Mesodermal cell (in vitro differentiated cells): ENCODE data around the gene SPIB.
"Not testable (repeated sequence)": the region's sequence is repeated elsewhere in the genome, so short reads cannot be mapped to it uniquely, and the experiment has no call there.

Experiments
- H3K27ac ChIP-seq: 2 replicates; pipeline ENCODE4 v1.7.0; 2013; ENCODE audit warnings: mild to moderate bottlenecking, low read depth, low read length, moderate library complexity; ENCODE audit not compliant: severe bottlenecking
- H3K36me3 ChIP-seq: 2 replicates; pipeline ENCODE4 v1.7.1; 2013; ENCODE audit warnings: mild to moderate bottlenecking, low read length, moderate library complexity; ENCODE audit not compliant: control insufficient read depth, insufficient read depth
- H3K4me1 ChIP-seq: one replicate; pipeline ENCODE4 v1.7.1; 2013; ENCODE audit warnings: mild to moderate bottlenecking, low read length; ENCODE audit not compliant: insufficient read depth, control insufficient read depth, poor library complexity, severe bottlenecking
- H3K4me3 ChIP-seq: 2 replicates; pipeline ENCODE4 v1.7.0; 2013; ENCODE audit warnings: low read length, control low read depth, mild to moderate bottlenecking; ENCODE audit not compliant: insufficient read depth, poor library complexity, severe bottlenecking; ENCODE audit errors: extremely low read depth
- H3K9me3 ChIP-seq: 2 replicates; pipeline ENCODE4 v1.7.1; 2013; ENCODE audit warnings: mild to moderate bottlenecking, low read length, moderate library complexity; ENCODE audit not compliant: control insufficient read depth
- WGBS, 2 experiments: methylation state at CpG; one replicate each; pipeline ENCODE4 v1.1.5; 2013; ENCODE audit warnings: missing lambda C conversion rate in 2 of 2; ENCODE audit not compliant: insufficient coverage in 2 of 2; 5-methylcytosine and 5-hydroxymethylcytosine counted together

The SPIB gene

DNA sequence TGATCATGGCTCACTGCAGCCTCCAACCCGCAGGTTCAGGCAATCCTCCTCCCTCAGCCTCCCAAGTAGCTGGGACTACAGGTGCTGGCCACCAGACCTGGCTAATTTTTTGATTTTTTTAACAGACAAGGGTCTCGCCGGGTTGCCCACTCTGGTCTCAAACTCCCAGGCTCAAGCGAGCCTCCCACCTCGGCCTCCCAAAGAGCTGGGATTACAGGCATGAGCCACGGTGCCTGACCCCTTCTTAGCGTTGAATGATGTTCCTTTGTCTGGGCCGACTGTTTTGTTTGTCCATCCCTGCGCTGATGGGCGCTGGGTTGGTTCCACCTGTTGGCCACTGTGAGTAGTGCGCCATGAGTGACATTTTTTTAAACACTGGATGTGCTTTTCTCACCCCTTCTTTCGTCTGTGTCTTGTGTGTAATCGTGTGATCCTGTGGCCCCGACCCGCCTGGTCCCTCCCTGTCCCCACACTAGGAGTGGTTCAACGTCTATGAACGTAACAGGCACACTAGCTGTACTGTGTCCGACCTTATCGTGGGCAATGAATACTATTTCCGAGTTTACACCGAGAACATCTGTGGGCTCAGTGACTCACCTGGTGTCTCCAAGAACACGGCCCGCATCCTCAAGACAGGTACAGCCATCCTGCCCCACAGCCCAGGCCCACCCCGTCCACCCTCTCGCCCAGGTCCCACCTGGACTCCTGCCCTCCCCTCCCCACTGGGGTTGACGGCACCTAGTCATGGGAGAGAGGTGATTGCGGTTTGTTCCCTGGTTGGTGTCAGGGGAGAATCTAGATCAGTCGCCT, 42.5 kb downstream of the SPIB start:
- Histone ChIP-seq H3K36me3 (no peaks in the 10 kb centered on the region), H3K4me1 (no peaks in the 10 kb centered on the region), H3K27ac (no peak overlapping the region), H3K9me3 (no peaks in the 10 kb centered on the region), H3K4me3 (no peak overlapping the region)
- 33 to 38% methylated on average over 22 to 23 of the region's 28 CpGs for WGBS, 2 experiments

DNA sequence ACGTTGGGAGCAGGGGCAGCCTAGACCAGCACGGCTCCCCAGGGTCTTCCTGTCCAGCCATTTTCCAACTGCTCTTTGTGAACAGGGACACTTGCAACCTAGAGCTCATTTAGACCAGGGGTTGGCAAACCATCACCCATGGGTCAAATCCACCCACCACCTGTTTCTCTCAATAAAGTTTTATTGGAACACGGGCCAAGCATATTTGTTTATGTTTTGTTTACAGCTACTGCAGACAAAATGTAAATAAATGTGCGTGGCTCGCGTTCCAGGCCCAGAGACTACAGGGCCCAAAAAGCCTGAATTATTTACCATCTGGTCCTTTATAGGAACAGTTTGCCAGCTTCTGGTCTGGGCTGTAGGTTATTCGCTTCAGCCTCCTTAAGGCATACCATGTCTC, 44.2 kb downstream of the SPIB start:
- Histone ChIP-seq H3K27ac (no peak overlapping the region), H3K9me3 (no peaks in the 10 kb centered on the region), H3K36me3 (no peaks in the 10 kb centered on the region), H3K4me3 (no peak overlapping the region), H3K4me1 (no peaks in the 10 kb centered on the region)
- 88% methylated on average over 6 to 7 of the region's 7 CpGs for WGBS, 2 experiments

DNA sequence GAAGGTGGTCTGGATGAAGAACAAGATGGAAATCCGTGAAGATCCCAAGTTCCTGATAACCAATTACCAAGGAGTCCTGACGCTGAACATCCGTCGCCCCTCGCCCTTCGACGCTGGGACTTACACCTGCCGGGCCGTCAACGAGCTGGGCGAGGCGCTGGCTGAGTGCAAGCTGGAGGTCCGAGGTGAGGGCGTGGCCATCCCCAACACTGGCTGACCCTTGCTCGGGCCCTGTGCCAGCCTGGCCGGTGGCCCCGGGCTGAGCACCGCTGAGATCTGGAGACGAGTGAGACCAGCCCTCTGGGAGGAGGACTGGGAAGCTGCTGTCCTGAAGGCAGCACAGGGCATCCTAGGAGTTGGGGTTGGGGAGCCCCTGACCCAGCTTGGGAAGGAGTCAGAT, 45.6 kb downstream of the SPIB start:
- 89 to 92% methylated on average over 18 to 19 of the region's 19 CpGs for WGBS, 2 experiments
- Histone ChIP-seq H3K4me3 (no peak overlapping the region), H3K4me1 (no peaks in the 10 kb centered on the region), H3K36me3 (no peaks in the 10 kb centered on the region), H3K9me3 (no peaks in the 10 kb centered on the region), H3K27ac (no peak overlapping the region)

DNA sequence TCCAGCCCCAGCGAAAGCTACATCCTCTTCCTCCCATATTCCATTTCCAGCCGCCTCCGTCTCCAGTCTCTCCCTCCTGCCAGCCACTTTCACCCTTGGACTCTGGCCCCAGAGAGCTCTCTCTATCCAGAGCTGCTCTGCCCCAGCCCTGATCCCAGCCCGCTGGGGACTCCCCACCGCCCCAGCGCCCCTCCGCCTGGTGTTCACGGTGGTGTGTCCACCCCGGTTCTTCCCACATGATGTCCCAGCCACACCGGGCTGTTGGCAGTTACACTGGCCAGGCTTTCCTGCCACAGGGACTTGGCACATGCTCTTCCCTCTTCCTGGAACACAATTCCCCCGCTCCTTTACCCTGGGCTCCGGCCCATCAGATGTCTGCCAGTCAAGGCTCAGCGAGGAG, 46.3 kb downstream of the SPIB start:
- Histone ChIP-seq H3K4me3 (no peak overlapping the region), H3K9me3 (no peaks in the 10 kb centered on the region), H3K4me1 (no peaks in the 10 kb centered on the region), H3K36me3 (no peaks in the 10 kb centered on the region), H3K27ac (no peak overlapping the region)
- 90 to 96% methylated on average over 12 to 13 of the region's 13 CpGs for WGBS, 2 experiments

DNA sequence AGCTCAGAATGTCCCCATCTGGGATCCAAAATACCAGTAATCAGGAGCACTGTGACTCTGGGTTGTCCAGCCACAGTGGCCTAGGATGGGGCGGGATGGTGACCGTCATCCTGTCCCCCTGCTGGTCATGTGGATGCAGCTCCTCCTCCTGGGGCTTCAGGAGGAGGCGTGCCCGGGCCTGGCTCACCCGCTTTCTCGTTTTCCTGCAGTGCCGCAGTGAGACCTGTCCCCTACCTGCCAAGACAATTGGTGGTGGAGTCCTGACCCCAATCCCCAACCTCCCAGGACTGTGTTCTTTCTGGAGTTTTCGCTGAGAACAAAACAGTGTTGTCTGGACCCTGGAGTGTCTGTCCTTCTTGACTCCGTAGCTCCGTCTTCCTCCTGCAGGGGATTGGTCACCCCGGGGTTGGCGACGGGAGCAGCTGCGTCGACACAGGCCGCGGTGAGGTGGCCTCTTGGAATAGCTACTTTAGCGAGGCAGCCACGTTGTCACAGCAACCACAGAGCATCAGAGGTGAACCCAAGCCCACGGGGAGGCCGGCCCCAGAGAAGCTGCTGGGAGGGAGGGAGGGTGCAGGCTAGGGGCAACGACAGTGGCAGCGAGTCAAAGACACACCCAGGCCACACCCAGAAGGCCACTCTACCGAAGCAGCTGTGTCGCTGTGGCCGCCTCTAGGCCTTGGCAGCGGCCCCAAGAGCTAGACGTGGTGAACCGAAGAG, 47.4 kb downstream of the SPIB start:
- Histone ChIP-seq H3K4me1 (no peaks in the 10 kb centered on the region), H3K36me3 (no peaks in the 10 kb centered on the region), H3K4me3 (no peak overlapping the region), H3K9me3 (no peaks in the 10 kb centered on the region), H3K27ac (no peak overlapping the region)
- 58 to 60% methylated on average over 23 to 26 of the region's 29 CpGs for whole genome bisulfite sequencing, 2 experiments

DNA sequence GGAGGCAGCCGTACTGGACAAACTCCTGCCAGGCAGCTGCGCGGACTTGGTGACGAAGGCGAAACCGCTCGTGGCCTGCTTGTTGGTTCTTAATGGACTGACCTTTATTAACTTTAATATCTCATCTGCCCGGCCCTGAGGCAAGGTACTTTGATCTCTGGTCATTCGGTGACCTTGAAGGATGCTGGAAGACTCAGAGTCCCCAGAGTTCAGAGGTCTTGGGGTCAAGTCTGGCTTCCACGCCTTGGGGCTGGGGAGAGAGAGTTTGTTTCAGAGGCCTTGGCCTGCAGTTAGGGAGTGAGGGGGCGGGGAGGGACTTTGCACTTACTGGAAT, 47.9 kb downstream of the SPIB start:
- no peak overlapping the region for H3K4me3 ChIP-seq
- H3K36me3 ChIP-seq: no peaks in the 10 kb centered on the region
- WGBS, 2 experiments: 89 to 97% methylated on average over 1 to 4 of the region's 11 CpGs
- H3K4me1 ChIP-seq: no peaks in the 10 kb centered on the region
- no peak overlapping the region for H3K27ac ChIP-seq
- no peaks in the 10 kb centered on the region for H3K9me3 ChIP-seq

DNA sequence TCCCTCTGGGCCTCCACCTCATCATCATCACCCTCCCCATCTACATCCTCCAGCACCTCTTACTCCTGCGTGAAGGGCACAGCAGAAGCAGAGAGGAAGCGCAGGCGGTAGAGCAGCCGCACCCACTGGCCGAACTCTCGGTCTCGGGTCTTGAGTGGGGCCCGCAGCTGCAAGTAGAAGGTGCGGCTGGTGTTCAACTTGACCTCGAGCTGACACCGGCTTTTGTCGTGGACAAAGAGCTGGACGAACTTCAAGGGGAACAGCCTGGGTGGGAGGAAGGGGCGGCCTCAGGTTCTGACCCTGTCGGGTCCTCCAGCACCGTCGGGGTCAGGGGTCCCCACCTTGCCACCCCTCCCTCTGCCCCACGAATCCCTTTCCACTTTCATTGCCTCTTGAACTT, 48.8 kb downstream of the SPIB start:
- Histone ChIP-seq H3K4me1 (no peaks in the 10 kb centered on the region), H3K36me3 (no peaks in the 10 kb centered on the region), H3K27ac (no peak overlapping the region), H3K9me3 (no peaks in the 10 kb centered on the region), H3K4me3 (no peak overlapping the region)
- WGBS, 2 experiments: 91 to 93% methylated on average over 14 to 18 of the region's 18 CpGs

DNA sequence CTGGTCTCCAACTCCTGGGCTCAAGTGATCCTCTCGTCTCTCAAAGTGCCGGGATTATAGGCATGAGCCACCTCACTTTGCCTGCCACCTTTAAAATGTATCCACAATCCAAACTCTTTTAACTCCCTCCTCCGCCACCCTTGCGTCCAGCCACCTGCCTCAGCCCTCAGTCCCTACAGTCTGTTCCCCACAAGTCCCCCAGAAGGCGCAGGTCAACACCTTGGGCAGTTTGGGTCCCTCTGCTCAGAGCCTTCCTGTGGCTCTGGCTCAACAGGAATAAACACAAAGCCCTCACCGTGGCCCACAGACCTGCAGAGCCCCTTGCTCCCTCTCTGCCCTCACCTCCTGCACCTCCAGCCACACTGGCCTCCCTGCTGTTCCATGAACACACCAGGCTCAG, 50.1 kb downstream of the SPIB start:
- 93 to 95% methylated on average over 4 to 6 of the region's 6 CpGs for WGBS, 2 experiments
- H3K9me3 ChIP-seq: no peaks in the 10 kb centered on the region
- no peak overlapping the region for H3K27ac ChIP-seq
- no peaks in the 10 kb centered on the region for H3K36me3 ChIP-seq
- H3K4me3 ChIP-seq: no peak overlapping the region
- no peaks in the 10 kb centered on the region for H3K4me1 ChIP-seq

DNA sequence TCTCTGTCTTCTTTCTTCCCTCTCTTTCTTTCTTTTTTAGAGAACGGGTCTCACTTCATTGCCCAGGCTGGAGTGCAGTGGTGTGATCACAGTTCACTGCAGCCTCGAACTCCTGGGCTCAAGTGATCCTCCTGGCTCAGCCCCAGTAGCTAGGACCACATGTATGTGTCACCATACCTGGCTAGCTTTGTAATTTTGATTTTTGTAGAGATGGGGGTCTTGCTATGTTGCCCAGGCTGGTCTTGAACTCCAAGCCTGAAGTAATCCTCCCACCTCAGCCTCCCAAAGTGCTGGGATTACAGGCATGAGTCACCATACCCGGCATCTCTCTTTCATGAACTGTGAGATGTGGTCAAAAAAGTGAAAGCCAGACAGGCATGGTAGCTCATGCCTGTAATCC, 54.6 kb downstream of the SPIB start:
- WGBS, 2 experiments: 67 to 71% methylated on average over 1 to 3 of the region's 3 CpGs
- not testable (repeated sequence) for H3K4me3 ChIP-seq, H3K9me3 ChIP-seq, H3K36me3 ChIP-seq, H3K4me1 ChIP-seq, H3K27ac ChIP-seq

DNA sequence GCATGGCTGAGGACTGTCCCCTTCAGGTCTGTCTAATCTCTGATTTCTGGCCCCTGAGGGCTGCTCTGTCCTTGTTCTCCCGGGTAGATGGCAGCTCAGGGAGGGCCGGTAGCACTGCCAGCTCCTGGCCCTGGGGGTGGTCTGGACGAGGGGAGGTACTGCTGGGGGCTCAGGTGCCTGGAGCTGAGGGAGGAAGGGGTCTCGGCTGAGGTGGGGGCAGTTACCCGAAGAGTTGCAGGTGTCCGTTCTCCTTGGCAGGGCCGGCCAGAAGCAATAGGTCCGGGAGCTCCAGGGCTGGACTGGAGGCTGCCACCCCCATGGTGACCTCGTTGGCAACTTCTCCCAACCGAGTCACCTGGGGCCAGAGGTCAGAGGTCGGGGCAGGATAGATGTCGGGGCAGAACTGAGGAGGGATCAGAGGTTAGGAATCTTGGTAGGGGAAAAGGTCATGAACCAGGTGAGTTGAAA, 56.4 kb downstream of the SPIB start:
- Histone ChIP-seq H3K27ac (no peak overlapping the region), H3K9me3 (peaks cover 6% of the 10 kb centered on the region), H3K4me3 (no peak overlapping the region), H3K4me1 (no peaks in the 10 kb centered on the region), H3K36me3 (peaks cover 20% of the 10 kb centered on the region)
- 85 to 87% methylated on average over 9 to 11 of the region's 12 CpGs for WGBS, 2 experiments

DNA sequence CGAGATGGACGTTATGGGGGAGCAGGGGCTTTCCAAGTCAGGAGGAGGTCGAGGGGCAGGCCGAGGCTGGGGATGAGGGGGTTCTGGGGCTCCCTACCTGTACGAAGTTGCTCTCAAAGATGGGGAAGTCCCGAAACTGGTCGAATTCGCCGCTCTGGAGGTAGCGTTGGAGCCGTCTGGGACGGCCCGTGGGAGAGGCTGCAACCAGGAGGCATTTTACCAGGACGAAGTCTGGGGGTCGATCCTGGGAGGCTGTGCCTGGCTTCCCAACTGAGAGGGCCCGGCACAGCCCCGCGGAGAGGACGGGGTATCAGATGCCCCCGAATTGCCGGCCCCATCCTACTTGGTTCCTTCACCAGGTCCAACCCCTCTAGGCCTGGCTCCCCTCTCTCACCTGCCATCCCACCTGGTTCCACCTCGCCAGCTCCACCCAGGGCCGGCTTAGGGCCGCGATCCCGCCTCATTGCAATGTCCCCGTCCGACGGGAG, 57.0 kb downstream of the SPIB start:
- H3K4me1 ChIP-seq: no peaks in the 10 kb centered on the region
- H3K9me3 ChIP-seq: peaks cover 6% of the 10 kb centered on the region
- peaks cover 20% of the 10 kb centered on the region for H3K36me3 ChIP-seq
- WGBS, 2 experiments: 79 to 86% methylated on average over 28 to 29 of the region's 29 CpGs
- no peak overlapping the region for H3K27ac ChIP-seq
- H3K4me3 ChIP-seq: peak overlapping the region; percentile 71
